ENCODE results near the gene SBF2. TPM values are rescaled to one million over a fixed set of nuclear protein-coding genes. Genes with fewer than 3 reads are reported as not detected.
"Not testable (repeated sequence)": the region's sequence is repeated elsewhere in the genome, so short reads cannot be mapped to it uniquely, and the experiment has no call there.

SBF2 gene
- total RNA-seq, 1 donor from 2014 or later = 34.5 TPM

DNA sequence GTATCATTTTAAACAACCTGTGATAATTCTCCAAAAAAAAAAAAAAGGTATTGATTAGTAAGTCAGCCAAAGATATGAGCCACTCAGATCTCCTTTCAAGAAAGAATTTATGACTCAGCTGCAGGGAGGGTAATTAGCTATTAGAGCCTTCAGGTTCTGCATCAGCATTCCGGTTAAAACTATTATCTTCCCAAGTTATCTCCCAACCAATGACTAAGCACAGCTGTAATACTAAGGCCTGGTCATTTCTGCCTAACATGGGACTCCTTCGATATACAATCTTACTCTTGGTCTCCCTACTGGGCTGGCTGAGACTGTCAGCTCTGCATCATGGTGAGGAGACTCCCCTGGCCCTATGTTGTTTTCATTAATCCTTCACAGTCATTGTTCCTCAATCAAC, 60.4 kb downstream of the SBF2 start:
- TF ChIP-seq, protein P1, sequence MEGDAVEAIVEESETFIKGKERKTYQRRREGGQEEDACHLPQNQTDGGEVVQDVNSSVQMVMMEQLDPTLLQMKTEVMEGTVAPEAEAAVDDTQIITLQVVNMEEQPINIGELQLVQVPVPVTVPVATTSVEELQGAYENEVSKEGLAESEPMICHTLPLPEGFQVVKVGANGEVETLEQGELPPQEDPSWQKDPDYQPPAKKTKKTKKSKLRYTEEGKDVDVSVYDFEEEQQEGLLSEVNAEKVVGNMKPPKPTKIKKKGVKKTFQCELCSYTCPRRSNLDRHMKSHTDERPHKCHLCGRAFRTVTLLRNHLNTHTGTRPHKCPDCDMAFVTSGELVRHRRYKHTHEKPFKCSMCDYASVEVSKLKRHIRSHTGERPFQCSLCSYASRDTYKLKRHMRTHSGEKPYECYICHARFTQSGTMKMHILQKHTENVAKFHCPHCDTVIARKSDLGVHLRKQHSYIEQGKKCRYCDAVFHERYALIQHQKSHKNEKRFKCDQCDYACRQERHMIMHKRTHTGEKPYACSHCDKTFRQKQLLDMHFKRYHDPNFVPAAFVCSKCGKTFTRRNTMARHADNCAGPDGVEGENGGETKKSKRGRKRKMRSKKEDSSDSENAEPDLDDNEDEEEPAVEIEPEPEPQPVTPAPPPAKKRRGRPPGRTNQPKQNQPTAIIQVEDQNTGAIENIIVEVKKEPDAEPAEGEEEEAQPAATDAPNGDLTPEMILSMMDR (IDR thresholded peaks at IDR 0.05) = no peak
- no peaks in the 10 kb centered on the region for H3K27me3 ChIP-seq
- no peaks in the 10 kb centered on the region for H3K36me3 ChIP-seq
- no peaks in the 10 kb centered on the region for H3K9me3 ChIP-seq
- intact Hi-C loops (cut with DNase I) = no loop called here
- DNase-seq (ENCODE audit: low spot score in 2 of 2) = no peak
- H3K27ac ChIP-seq = no peak overlapping the region
- H3K4me1 ChIP-seq = no peaks in the 10 kb centered on the region
- no peak overlapping the region for H3K4me3 ChIP-seq

DNA sequence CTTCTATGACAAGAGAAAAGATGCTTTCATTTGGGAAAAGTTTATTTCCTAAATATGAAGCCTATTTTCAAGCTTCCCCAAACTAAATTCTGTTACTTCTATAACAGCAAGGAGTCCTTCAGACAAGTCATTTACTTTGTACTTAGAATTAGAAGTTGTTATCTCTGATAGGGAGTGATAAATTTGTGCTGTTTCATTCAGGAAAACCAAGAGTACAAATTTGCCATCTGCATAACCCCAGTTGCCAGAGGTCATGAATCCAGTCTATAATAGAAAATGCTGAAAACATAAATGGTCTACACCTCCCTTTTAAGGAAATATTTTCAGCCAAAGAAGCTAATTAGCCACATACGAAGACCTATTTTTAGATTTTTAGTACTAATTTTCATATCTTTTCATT, 61.3 kb downstream of the SBF2 start:
- intact Hi-C loops (cut with DNase I) = no loop called here
- no peaks in the 10 kb centered on the region for H3K36me3 ChIP-seq
- H3K4me1 ChIP-seq = no peaks in the 10 kb centered on the region
- DNase-seq (ENCODE audit: low spot score in 2 of 2) = no peak
- H3K27me3 ChIP-seq = no peaks in the 10 kb centered on the region
- no peak overlapping the region for H3K4me3 ChIP-seq
- no peak overlapping the region for H3K27ac ChIP-seq
- H3K9me3 ChIP-seq = no peaks in the 10 kb centered on the region
- TF ChIP-seq, protein P1 (IDR thresholded peaks at IDR 0.05) = no peak

DNA sequence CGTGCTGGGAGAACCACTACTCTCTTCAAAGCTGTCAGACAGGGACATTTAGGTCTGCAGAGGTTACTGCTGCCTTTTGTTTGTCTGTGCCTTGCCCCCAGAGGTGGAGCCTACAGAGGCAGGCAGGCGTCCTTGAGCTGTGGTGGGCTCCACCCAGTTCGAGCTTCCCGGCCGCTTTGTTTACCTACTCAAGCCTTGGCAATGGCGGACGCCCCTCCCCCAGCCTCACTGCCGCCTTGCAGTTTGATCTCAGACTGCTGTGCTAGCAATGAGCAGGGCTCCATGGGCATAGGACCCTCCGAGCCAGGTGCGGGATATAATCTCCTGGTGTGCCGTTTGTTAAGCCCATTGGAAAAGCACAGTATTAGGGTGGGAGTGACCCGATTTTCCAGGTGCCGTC, 62.2 kb downstream of the SBF2 start:
- H3K36me3 ChIP-seq; DNase-seq (ENCODE audit: low spot score in 2 of 2); H3K27ac ChIP-seq; H3K9me3 ChIP-seq; intact Hi-C loops (cut with DNase I); H3K4me3 ChIP-seq; H3K27me3 ChIP-seq; H3K4me1 ChIP-seq: not testable (repeated sequence)

DNA sequence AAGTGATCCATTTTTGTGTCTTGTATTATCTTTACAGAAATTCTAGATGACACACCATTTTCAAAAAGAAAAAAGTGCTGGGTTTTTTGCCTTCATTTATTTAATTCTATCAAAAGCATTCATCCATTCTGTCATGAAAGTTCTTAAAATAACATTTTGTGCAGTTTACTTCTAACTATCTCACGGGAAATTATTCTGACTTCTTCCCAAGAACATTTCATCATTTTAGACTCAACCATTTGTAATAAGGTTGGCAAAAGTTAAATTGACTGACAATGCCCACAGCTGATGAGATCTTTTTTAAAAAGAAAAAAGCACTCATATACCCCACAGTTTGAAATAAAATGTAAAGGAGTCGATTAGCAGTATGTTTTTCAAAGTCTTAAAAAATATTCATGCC, 68.5 kb downstream of the SBF2 start:
- Histone ChIP-seq H3K9me3 (no peaks in the 10 kb centered on the region), H3K27me3 (no peaks in the 10 kb centered on the region), H3K36me3 (no peaks in the 10 kb centered on the region), H3K4me1 (peaks cover 0 to 9% of the 10 kb centered on the region in 2 donors), H3K4me3 (no peak overlapping the region), H3K27ac (no peak overlapping the region)
- intact Hi-C loops (cut with DNase I) = no loop called here
- DNase-seq (ENCODE audit: low spot score in 2 of 2) = no peak
- TF ChIP-seq, protein P1 (IDR thresholded peaks at IDR 0.05) = no peak

DNA sequence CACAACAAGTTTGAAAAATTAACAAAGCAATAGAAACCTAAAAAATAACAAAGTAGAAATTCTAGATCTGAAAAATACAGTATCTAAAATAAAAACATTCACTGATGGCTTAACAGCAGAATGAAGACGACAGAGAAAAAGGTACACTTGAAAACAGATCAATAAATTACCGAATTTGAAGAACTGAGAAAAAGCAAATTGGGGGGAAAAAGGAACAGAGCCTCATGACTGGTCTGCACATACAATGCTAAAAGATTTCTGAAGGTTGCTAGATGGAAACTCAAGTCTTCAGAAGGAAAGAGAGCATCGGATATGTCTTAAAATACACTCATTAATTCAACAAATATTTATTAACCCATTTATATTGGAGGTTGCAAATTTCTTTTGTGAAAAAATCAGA, 71.6 kb downstream of the SBF2 start:
- Histone ChIP-seq H3K4me1 (peaks cover 0 to 9% of the 10 kb centered on the region in 2 donors), H3K4me3 (no peak overlapping the region), H3K9me3 (no peaks in the 10 kb centered on the region), H3K27me3 (no peaks in the 10 kb centered on the region), H3K36me3 (no peaks in the 10 kb centered on the region), H3K27ac (no peak overlapping the region)
- TF ChIP-seq, protein P1 (IDR thresholded peaks at IDR 0.05) = no peak
- no peak for DNase-seq (ENCODE audit: low spot score in 2 of 2)
- intact Hi-C loops (cut with DNase I) = no loop called here

DNA sequence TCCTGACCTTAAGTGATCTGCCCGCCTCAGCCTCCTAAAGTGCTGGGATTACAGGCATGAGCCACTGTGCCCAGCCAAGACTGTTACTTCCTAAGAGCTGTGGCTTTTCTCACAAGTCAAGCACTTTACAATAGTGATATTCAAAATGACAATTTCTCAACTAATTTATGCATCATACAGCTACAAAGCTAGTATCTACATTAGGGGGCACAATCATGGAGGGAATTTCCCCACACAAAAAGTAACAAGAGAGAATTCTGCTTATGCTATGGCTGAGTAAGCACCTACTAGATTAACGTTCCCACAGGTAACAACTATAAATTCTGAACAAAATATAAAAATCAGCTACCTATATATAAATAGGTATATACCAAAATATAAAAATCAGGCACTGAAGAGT, 72.7 kb downstream of the SBF2 start:
- H3K4me1 ChIP-seq = peaks cover 0 to 9% of the 10 kb centered on the region in 2 donors
- TF ChIP-seq, protein P1 (IDR thresholded peaks at IDR 0.05) = no peak
- H3K27me3 ChIP-seq = no peaks in the 10 kb centered on the region
- H3K4me3 ChIP-seq = no peak overlapping the region
- intact Hi-C loops (cut with DNase I) = no loop called here
- no peaks in the 10 kb centered on the region for H3K9me3 ChIP-seq
- no peaks in the 10 kb centered on the region for H3K36me3 ChIP-seq
- no peak overlapping the region for H3K27ac ChIP-seq
- DNase-seq (ENCODE audit: low spot score in 2 of 2) = no peak
